K562 (cell line): ENCODE results near the gene ZMIZ1. TPM values are rescaled to one million over a fixed set of nuclear protein-coding genes. Genes with fewer than 3 reads are reported as not detected.

Experiments used
- DDX20 ChIP-seq: fragments of 450-650 bp; IDR thresholded peaks from 2 replicates; pipeline ENCODE4 v1.6.1; 2016; ENCODE audit warnings: missing genetic modification characterization, low read depth, mild to moderate bottlenecking, missing compliant biosample characterization, moderate library complexity
- KAT7 ChIP-seq: sonication (generic); formaldehyde crosslinking; IDR thresholded peaks from 2 replicates; pipeline ENCODE4 v1.8.0; 2022; ENCODE audit warnings: missing genetic modification reagents, mild to moderate bottlenecking, borderline replicate concordance
- MYC ChIP-seq, 2 experiments: fragments of 250-450 bp in 1 of 2; sonication (Bioruptor Pico) in 1 of 2; IDR thresholded peaks; 2 replicates each; pipeline versions ENCODE4 v1.5.1 to v1.6.1; 2012 to 2021; ENCODE audit warnings: low read depth in 2 of 2, borderline replicate concordance in 1 of 2, improper control_type of control experiment in 1 of 2, low read length in 1 of 2, mild to moderate bottlenecking in 1 of 2, moderate library complexity in 1 of 2
- OTX1 ChIP-seq: fragments of 450-650 bp; formaldehyde crosslinking; IDR thresholded peaks from 2 replicates; pipeline ENCODE4 v1.4.0; 2022; ENCODE audit warnings: mild to moderate bottlenecking
- RCOR1 ChIP-seq, 2 experiments: IDR thresholded peaks; 2 replicates each; pipeline ENCODE4 v1.6.1; 2012; ENCODE audit warnings: low read depth in 2 of 2, low read length in 2 of 2, borderline replicate concordance in 1 of 2, improper control_type of control experiment in 1 of 2
- TFAM ChIP-seq: fragments of 250-450 bp; sonication (Bioruptor Pico); conservative IDR thresholded peaks from 2 replicates; pipeline ENCODE4 v1.5.0; 2021; ENCODE audit warnings: mild to moderate bottlenecking, moderate library complexity
- TFE3 ChIP-seq: fragments of 450-650 bp; formaldehyde crosslinking; IDR thresholded peaks from 2 replicates; pipeline ENCODE4 v1.4.0; 2020; ENCODE audit warnings: mild to moderate bottlenecking, mixed read lengths
- WHSC1 ChIP-seq: IDR thresholded peaks from one replicate; pipeline ENCODE4 v1.6.1; 2012; ENCODE audit warnings: low read length, control low read depth, inconsistent platforms
- ZNF263 ChIP-seq: sonication (generic); formaldehyde crosslinking; IDR thresholded peaks from 2 replicates; pipeline ENCODE4 v1.8.0; 2022; ENCODE audit warnings: mild to moderate bottlenecking, missing genetic modification reagents, borderline replicate concordance
- ZNF3 ChIP-seq: fragments of 250-450 bp; sonication (Bioruptor Pico); IDR thresholded peaks from 2 replicates; pipeline ENCODE4 v1.5.0; 2021; ENCODE audit warnings: mild to moderate bottlenecking, moderate library complexity
- ZNF407 ChIP-seq: fragments of 450-650 bp; IDR thresholded peaks from 2 replicates; pipeline ENCODE4 v1.6.1; 2016; ENCODE audit warnings: low read depth
- polyA plus RNA-seq, 8 experiments: library from polyadenylated mRNA; depleted of rRNA in 4 of 8; stranded (reverse) in 5 of 8; unstranded in 3 of 8; fragments of >200 nt; fragmentation: Nextera tagmentation in 2 of 8; fragmentation: Illumina TruSeq in 1 of 8; extraction: Ambion mirVana in 2 of 8; extraction: Trizol in 1 of 8; gene quantifications; 2 replicates each; pipeline versions ENCODE4 v1.2.1 to v1.2.3, GENCODE V29; 2011 to 2014; ENCODE audit warnings: inconsistent platforms in 1 of 8, missing spikeins in 1 of 8
- total RNA-seq, 7 experiments: library from RNA; depleted of rRNA in 6 of 7; stranded (reverse); fragments of >200 nt in 6 of 7; fragmentation: Illumina TruSeq in 2 of 7; extraction: Trizol in 2 of 7; gene quantifications; 2 replicates each; pipeline versions ENCODE4 v1.2.1 to v1.2.3, GENCODE V29; 2011 to 2021; ENCODE audit warnings: low replicate concordance in 1 of 7
- TF ChIP-seq, protein P1 (sequence below): fragments of 450-650 bp; IDR thresholded peaks from 2 replicates; pipeline ENCODE4 v1.6.1; 2017; ENCODE audit warnings: antibody characterized with exemption, mild to moderate bottlenecking

Gene ZMIZ1
- total and polyA plus RNA-seq, 9 of the 15 experiments (the other 6 are each of a cell fraction or from before 2014, with no cell fraction given): 1.0 to 37.3 (median 4.3) TPM

DNA sequence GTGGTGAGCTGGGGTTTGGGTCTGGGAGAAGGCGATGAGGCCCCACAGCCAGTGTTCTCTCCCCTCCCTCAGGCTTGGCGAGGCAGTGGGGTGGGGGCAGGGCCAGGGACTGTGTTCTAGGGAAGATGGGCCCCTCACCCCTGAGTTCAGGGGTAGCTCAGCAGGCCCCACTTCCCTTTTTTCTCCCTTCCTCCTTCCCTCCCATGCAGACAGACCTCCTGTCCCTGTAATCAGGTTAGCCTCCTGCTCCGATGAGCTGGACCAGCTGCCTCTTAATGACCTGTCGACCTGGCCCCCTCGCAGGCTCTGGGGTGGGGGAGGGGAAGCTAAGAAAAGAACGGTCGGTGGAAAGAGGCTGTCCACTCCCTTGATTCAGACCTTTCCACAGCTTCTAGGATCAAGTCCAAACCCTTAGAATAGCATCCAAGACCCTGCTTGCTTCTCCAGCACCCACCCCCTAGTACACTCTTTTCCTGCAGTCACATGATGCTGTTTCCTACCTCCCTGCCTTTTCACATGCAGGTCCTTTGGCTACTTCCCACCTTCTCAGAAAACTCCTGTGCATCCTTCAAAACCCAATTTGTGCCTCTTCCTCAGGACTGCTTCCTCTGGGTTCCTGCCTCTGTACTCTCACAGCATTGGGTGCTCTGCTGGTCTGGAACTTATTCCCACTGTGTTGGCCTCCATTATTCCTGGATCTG is 64.1 kb downstream of the ZMIZ1 start (continued):
- TF ChIP-seq MYC (IDR thresholded peaks at IDR 0.05; ENCODE audit: low read depth, low read length): peak; percentile 34; the same call in 1 of the 2 replicates
- no peak for TF ChIP-seq MYC (CRISPR knock-in tag; IDR thresholded peaks at IDR 0.05; ENCODE audit: borderline replicate concordance, low read depth)
- TF ChIP-seq, protein P1, sequence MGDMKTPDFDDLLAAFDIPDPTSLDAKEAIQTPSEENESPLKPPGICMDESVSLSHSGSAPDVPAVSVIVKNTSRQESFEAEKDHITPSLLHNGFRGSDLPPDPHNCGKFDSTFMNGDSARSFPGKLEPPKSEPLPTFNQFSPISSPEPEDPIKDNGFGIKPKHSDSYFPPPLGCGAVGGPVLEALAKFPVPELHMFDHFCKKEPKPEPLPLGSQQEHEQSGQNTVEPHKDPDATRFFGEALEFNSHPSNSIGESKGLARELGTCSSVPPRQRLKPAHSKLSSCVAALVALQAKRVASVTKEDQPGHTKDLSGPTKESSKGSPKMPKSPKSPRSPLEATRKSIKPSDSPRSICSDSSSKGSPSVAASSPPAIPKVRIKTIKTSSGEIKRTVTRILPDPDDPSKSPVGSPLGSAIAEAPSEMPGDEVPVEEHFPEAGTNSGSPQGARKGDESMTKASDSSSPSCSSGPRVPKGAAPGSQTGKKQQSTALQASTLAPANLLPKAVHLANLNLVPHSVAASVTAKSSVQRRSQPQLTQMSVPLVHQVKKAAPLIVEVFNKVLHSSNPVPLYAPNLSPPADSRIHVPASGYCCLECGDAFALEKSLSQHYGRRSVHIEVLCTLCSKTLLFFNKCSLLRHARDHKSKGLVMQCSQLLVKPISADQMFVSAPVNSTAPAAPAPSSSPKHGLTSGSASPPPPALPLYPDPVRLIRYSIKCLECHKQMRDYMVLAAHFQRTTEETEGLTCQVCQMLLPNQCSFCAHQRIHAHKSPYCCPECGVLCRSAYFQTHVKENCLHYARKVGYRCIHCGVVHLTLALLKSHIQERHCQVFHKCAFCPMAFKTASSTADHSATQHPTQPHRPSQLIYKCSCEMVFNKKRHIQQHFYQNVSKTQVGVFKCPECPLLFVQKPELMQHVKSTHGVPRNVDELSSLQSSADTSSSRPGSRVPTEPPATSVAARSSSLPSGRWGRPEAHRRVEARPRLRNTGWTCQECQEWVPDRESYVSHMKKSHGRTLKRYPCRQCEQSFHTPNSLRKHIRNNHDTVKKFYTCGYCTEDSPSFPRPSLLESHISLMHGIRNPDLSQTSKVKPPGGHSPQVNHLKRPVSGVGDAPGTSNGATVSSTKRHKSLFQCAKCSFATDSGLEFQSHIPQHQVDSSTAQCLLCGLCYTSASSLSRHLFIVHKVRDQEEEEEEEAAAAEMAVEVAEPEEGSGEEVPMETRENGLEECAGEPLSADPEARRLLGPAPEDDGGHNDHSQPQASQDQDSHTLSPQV: peak; percentile 57; the same call in 1 of the 2 replicates
- TF ChIP-seq DDX20 (tag): no peak
- peak; percentile 52; the same call in 1 of the 2 replicates for TF ChIP-seq ZNF263 (CRISPR knock-in tag)
- no peak for TF ChIP-seq ZNF407
- no peak for TF ChIP-seq WHSC1
- TF ChIP-seq RCOR1 (IDR thresholded peaks at IDR 0.05; ENCODE audit: borderline replicate concordance in 1 of 2, low read depth in 2 of 2, low read length in 2 of 2): peak in 1 of 2 experiments; percentile 82; a peak in 2 of 4 replicates
- no peak for TF ChIP-seq OTX1 (CRISPR knock-in tag)
- peak; percentile 68 for TF ChIP-seq TFE3 (CRISPR knock-in tag)
- no peak for TF ChIP-seq ZNF3 (CRISPR knock-in tag)
- no peak for TF ChIP-seq TFAM (CRISPR knock-in tag)
- TF ChIP-seq KAT7 (CRISPR knock-in tag): 0 out of 2 replicates have a peak, but pooled peaks have one; percentile 39
